Measurements from ENCODE around the gene MICALL2.
"Not testable (repeated sequence)": the region's sequence is repeated elsewhere in the genome, so short reads cannot be mapped to it uniquely, and the experiment has no call there.

The MICALL2 gene

DNA sequence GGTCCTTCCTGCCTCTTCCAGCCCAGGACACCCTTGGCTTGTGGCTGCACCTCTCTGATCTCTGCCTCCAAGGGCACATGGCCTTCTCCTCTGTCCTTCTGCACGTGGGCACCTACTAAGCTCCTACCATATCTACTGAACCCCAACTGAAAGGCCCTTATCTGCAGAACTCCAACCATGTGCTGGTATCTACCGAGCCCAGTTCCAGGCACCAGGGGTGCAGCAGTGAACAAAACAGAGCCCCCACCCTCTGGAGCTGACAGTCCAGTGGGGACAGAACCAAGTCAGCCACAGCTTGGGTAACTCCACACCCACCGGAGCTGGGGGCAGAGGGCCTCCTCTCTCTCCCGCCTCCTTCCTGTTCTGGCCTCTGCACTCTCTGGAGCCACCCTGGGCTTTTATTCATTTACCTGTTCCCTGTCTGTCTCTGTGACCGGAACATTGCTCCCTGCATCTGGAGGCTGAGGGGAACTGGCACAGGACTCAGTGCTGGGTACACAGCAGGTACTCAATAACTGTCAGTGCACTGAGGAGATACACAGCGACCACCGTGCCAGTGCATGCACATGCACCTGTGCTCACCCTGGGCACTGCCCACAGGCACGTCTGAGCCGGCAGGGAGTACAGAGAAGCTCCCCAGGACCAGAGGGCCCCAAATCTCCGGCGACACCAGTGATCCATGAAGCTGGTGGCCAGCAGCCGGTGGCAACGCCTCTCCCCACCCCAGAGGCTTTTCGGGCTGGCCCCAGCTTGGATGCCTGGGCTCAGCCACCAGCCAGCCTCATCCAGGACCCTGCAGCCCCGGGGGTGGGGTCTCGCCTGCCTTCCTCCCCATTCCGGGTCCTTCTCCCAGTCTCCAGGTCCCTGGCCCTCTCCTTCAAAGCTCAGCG is 2.0 kb downstream of the MICALL2 start:
- Mint-ChIP-seq H3K4me1 (ENCODE audit: low read depth in 2 of 2) (peaks cover 15 to 17% of the 10 kb centered on the region in 2 donors), H3K36me3 (ENCODE audit: insufficient read depth) (no peaks in the 10 kb centered on the region), H3K4me3 (peak overlapping the region in 1 of 2 donors; percentile 15), H3K27me3 (no peaks in the 10 kb centered on the region), H3K9me3 (no peaks in the 10 kb centered on the region), H3K27ac (no peak overlapping the region)
- DNase-seq (no peak), ATAC-seq (replicated peaks) (no peak)

DNA sequence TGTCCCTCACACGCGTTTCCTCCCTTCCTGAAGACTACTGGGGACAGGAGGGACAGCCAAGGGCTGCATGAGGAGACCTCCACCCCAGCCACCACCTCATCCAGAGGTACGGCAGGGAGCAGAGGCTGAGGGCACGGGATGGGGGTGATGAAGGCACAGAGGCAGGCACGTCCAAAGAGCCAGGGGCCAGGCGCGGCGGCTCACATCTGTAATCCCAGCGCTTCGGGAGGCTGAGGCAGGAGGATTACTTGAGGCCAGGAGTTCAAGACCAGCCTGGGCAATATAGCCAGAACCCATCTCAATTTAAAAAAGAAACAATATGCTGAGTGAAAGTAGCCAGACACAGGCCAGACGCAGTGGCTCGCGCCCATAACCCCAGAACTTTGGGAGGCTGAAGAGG is 3.3 kb downstream of the MICALL2 start:
- ATAC-seq (replicated peaks) (no peak), DNase-seq (no peak)
- Mint-ChIP-seq H3K4me3 (no peak overlapping the region), H3K36me3 (ENCODE audit: insufficient read depth) (no peaks in the 10 kb centered on the region), H3K4me1 (ENCODE audit: low read depth in 2 of 2) (peaks cover 5 to 16% of the 10 kb centered on the region in 2 donors), H3K9me3 (no peaks in the 10 kb centered on the region), H3K27ac (peak overlapping the region in 1 of 2 donors; percentile 38), H3K27me3 (no peaks in the 10 kb centered on the region)

DNA sequence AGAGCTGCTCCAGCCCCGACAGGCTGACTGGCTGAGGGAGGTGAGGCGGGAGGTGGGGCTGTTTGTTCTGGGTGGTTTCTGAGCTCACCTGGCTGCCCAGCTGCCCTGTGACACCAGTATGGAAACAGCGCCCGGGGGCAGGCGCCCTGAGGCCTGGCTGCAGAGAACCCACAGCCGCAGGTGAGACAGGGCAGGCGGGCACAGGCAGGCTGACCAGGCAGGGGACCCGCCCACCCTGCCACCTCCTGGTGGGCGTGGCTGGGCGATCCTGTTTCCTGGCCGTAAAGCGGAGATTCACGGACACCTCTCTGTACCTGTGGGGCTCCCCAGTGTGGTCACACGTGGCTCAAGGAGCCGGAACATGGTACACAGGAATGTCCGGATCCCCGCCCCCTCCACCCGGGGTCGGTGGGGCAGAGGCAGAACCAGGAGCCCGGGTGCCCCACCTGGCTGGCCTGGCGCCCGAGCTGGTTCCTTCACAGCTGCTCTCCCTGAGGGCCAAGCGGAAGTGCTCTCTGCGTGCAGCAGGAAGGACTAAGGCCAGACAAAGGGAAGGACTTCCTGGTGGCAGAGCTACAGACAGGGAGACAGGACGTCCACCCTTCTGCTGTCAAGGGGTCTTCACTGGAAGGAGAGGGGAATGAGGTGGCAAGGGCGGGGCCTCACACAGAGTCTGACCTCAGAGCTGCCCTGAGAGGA is 3.9 kb downstream of the MICALL2 start:
- ATAC-seq (replicated peaks), result no peak
- peaks cover 2 to 12% of the 10 kb centered on the region in 2 donors for H3K4me1 Mint-ChIP-seq (ENCODE audit: low read depth in 2 of 2)
- no peak overlapping the region for H3K4me3 Mint-ChIP-seq
- H3K36me3 Mint-ChIP-seq (ENCODE audit: insufficient read depth), result no peaks in the 10 kb centered on the region
- H3K9me3 Mint-ChIP-seq, result no peaks in the 10 kb centered on the region
- H3K27ac Mint-ChIP-seq, result peak overlapping the region in 1 of 2 donors; percentile 38
- DNase-seq, result no peak
- no peaks in the 10 kb centered on the region for H3K27me3 Mint-ChIP-seq

DNA sequence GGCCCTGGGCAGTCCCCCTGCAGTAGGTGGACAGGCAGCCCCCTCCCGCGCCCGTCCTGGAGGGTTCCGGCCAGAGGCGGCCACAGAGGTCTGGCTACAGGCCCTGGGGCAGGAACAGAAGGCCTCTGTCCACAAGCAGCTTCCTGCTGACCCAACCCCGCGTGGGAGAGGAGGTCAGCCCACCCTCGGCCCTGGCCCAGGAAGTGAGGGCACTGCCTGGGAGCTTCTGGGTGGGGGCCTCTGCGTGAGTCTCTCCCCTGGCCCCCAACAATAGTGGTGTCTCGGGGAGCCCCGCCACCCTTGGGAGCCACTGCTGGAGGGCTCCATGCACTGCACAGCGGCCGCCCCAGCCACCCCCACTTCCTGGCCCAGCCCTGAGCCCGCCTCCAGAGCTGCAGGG is 4.7 kb downstream of the MICALL2 start:
- Mint-ChIP-seq H3K36me3 (ENCODE audit: insufficient read depth) (no peaks in the 10 kb centered on the region), H3K4me3 (no peak overlapping the region), H3K27me3 (no peaks in the 10 kb centered on the region), H3K4me1 (ENCODE audit: low read depth in 2 of 2) (peaks cover 0 to 7% of the 10 kb centered on the region in 2 donors), H3K27ac (no peak overlapping the region), H3K9me3 (no peaks in the 10 kb centered on the region)
- DNase-seq (no peak), ATAC-seq (replicated peaks) (no peak)

DNA sequence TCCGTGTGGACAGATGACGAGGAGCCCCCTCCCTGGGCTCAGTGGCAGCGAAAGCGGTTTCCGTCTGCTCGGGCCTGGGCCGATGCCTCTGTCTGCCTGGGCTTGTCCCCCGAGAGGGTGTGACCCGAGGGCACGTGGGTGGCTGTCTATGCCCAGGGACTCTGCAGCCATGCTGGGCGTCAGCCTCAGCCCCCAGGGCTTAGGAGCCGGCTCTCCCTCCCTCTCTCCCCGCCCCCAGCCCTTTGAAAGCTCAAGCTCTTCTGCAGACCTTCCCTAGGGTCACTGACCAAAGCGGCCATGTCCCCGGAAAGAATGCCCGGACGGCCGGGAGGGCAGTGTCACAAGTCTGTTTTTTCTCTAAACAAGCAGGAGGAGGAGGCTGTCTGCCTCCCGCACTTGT is 7.1 kb downstream of the MICALL2 start:
- Mint-ChIP-seq H3K27ac (no peak overlapping the region), H3K4me1 (ENCODE audit: low read depth in 2 of 2) (no peaks in the 10 kb centered on the region), H3K4me3 (no peak overlapping the region), H3K36me3 (ENCODE audit: insufficient read depth) (no peaks in the 10 kb centered on the region), H3K27me3 (no peaks in the 10 kb centered on the region), H3K9me3 (no peaks in the 10 kb centered on the region)
- ATAC-seq (replicated peaks) (no peak), DNase-seq (no peak)

DNA sequence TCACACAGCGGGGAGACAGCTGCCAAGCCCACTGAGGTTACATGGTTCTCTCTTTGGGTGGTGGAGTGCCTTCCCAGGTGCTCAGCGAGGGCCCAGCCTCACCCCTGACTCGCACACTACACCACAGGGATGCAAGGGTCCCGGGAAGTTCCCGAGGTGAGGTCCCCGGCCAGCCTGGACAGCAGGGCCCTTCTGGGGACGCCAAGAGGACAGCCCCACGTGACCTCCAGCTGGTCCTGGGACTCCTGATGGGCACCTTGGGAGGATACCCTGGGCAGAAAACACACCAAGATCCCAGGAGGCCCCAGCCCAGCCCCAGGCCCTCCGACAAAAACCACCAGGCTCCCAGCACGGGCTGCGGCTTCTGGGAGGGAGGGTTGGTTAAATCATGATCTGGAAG is 8.3 kb downstream of the MICALL2 start:
- ATAC-seq (replicated peaks), result no peak

DNA sequence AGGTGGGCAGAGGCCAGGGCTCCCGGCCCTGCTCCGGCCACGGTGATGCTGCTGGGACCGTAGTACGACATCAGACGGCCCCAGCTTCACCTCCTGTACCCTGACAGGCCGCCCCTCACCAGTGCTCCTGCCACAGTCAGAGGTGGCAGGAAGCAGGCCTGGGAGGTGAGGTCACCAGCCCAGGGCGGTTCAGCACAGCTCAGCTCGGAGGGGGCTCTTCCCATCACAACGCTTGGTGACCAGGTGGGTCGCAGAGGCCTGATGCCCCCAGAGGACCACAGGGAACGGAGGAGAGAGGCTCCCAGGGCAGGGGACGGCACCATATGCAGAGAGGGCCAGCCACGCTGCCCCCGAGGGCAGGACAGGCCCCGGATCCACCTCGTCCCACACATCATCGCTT is 8.8 kb downstream of the MICALL2 start:
- Mint-ChIP-seq H3K27ac (no peak overlapping the region), H3K36me3 (ENCODE audit: insufficient read depth) (no peaks in the 10 kb centered on the region), H3K27me3 (no peaks in the 10 kb centered on the region), H3K9me3 (no peaks in the 10 kb centered on the region), H3K4me1 (ENCODE audit: low read depth in 2 of 2) (no peaks in the 10 kb centered on the region), H3K4me3 (no peak overlapping the region)
- ATAC-seq (replicated peaks) (no peak), DNase-seq (no peak)

More for the DNA sequence above, 8.3 kb downstream of the MICALL2 start:
- no peak for DNase-seq
- H3K27ac Mint-ChIP-seq, result no peak overlapping the region
- no peaks in the 10 kb centered on the region for H3K27me3 Mint-ChIP-seq
- no peaks in the 10 kb centered on the region for H3K9me3 Mint-ChIP-seq
- no peaks in the 10 kb centered on the region for H3K36me3 Mint-ChIP-seq (ENCODE audit: insufficient read depth)
- H3K4me3 Mint-ChIP-seq, result no peak overlapping the region
- no peaks in the 10 kb centered on the region for H3K4me1 Mint-ChIP-seq (ENCODE audit: low read depth in 2 of 2)

DNA sequence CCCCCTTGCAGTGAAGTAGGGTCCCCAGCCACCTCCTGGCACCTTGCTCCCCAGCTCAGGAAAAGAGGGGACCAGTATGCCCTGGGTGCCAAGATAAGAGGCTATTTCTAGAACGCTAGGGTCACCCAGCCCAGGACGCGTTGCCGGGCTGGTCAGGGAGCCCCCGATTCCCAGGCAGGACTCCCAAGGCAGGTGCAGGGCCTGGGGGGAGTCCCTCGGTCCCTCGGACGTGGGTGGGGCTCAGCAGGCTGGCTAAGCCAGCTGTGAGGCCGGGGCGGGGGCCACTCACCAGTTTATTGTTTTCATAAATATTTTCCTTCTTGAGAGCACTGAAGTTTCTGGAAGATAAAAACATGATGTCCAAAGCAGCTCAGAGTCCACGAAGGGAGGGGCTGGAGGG is 9.3 kb downstream of the MICALL2 start:
- Mint-ChIP-seq H3K4me1 (ENCODE audit: low read depth in 2 of 2) (no peaks in the 10 kb centered on the region), H3K4me3 (no peak overlapping the region), H3K9me3 (no peaks in the 10 kb centered on the region), H3K27ac (no peak overlapping the region), H3K27me3 (no peaks in the 10 kb centered on the region), H3K36me3 (ENCODE audit: insufficient read depth) (no peaks in the 10 kb centered on the region)
- no peak for ATAC-seq (replicated peaks)
- no peak for DNase-seq

DNA sequence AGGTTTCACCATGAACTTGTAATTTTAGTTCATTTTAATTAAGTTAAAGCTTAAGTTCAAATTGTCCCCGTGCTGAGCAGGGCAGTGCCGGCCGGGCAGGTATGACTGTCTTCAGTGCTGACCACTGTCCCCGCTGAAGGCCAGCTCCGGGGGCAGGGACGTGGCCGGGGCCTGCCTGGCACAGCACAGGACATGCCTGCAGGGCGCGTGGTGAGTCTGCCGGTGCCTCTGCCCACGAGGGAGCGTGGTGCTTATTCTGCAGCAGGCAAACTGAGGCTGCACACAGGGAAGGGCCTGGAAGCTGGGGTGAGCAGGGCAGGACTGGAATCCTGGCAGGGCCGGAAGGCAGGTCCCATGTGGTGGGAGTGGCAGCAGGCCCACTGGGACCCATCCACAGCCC is 9.8 kb downstream of the MICALL2 start:
- Mint-ChIP-seq H3K36me3 (ENCODE audit: insufficient read depth) (no peaks in the 10 kb centered on the region), H3K4me3 (no peak overlapping the region), H3K27ac (no peak overlapping the region), H3K4me1 (ENCODE audit: low read depth in 2 of 2) (no peaks in the 10 kb centered on the region), H3K27me3 (no peaks in the 10 kb centered on the region), H3K9me3 (no peaks in the 10 kb centered on the region)
- DNase-seq (no peak), ATAC-seq (replicated peaks) (no peak)

DNA sequence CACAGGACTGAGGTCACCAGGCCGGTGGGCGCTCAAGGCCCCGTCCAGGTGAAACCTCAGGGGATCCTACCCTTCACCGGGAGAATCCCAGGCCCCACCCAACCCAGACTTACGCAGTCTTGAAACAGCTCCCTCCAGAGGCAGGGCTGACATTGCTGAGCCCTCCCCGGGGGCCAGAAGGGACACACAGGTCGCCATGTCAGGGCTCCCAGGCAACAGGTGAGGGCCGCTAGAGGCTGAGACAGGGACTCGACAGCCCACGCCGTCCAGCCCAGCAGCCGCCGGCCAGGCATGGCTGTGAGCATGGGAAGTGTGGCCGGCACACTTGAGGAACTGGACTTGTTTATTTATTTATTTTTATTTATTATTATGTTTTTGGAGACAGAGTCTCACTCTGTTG is 10.3 kb downstream of the MICALL2 start:
- DNase-seq (no peak), ATAC-seq (replicated peaks) (no peak)
- Mint-ChIP-seq H3K4me3 (no peak overlapping the region), H3K27me3 (no peaks in the 10 kb centered on the region), H3K4me1 (ENCODE audit: low read depth in 2 of 2) (no peaks in the 10 kb centered on the region), H3K27ac (no peak overlapping the region), H3K36me3 (ENCODE audit: insufficient read depth) (no peaks in the 10 kb centered on the region), H3K9me3 (no peaks in the 10 kb centered on the region)

DNA sequence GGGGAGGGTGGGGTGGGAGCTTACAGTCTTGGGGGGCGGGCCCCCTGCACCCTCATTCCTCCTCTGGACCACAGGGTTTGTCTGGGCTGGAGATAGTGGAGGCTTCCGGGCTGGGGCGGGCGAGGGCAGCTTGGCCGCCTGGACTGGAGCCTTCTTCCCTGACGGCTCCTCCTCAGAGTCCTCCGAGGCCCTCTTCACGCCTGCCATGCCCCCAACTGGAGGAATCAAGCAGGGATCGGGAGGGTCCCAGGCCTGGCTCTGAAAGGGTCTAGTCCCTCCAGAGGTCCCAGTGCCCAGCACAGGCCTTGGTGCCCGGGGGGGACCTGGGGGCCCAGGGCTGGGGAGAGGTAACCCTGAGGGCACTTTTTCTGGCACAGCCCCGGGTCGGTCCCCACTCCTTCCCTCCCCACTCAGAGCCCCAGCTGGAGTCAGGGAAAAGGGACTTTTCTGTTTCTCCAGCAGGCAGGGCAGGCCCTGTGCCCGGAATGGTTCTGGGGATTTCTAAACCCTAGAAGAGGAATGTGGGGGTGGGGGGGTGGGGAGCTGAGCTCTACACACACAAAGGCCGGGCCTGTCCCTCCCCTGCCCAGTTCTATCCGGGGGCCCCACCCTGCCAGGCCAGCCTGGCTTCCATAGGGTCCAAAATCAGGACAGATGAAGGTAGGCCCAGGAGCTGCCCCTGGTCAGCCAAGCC is 11.6 kb downstream of the MICALL2 start:
- no peaks in the 10 kb centered on the region for H3K9me3 Mint-ChIP-seq
- no peak overlapping the region for H3K27ac Mint-ChIP-seq
- H3K4me1 Mint-ChIP-seq (ENCODE audit: low read depth in 2 of 2), result no peaks in the 10 kb centered on the region
- no peaks in the 10 kb centered on the region for H3K27me3 Mint-ChIP-seq
- H3K4me3 Mint-ChIP-seq, result no peak overlapping the region
- no peaks in the 10 kb centered on the region for H3K36me3 Mint-ChIP-seq (ENCODE audit: insufficient read depth)
- DNase-seq (no peak), ATAC-seq (replicated peaks) (no peak)

DNA sequence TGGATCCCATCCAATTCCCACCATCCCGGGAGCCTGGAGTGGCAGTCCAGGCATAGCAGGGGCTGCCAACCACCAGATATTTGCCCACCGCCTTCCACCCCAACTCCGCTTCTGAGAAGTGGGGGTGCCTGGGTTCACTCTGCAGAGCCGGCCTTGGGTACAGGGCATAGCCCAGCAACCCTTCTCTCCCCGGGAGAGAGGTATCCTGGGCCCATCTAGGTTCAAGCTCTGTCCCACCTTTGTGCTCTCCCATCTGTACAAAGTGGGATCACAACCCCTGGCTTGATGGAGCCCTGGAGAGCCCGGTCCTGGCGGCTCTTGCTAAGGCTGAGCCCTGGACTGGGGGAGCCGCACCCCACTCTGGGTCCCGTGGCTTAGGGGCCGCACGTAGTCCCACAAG is 12.2 kb downstream of the MICALL2 start:
- DNase-seq (no peak), ATAC-seq (replicated peaks) (no peak)
- Mint-ChIP-seq H3K27ac (no peak overlapping the region), H3K4me3 (no peak overlapping the region), H3K4me1 (ENCODE audit: low read depth in 2 of 2) (no peaks in the 10 kb centered on the region), H3K36me3 (ENCODE audit: insufficient read depth) (no peaks in the 10 kb centered on the region), H3K27me3 (no peaks in the 10 kb centered on the region), H3K9me3 (no peaks in the 10 kb centered on the region)

DNA sequence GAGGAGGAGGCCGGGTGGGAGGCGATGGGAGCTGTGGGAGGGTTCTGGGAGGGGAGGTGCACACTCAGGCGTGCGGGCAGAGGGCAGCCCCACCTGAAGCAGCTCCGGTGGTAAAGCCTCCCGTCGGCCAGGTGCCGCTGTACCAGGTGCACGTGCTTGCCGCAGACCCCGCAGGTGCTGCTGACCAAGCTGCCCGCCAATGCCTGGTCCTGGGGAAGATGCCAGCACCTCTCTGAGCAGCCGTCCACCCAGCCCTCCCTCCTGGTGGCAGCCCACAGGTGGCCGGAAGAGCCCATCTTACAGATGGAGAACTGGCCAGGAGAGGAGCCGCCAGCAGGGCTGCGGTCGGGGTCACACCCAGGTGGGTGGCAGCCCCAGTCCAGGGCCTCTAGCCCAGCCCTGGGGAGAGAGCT is 12.6 kb downstream of the MICALL2 start:
- no peaks in the 10 kb centered on the region for H3K9me3 Mint-ChIP-seq
- no peak overlapping the region for H3K27ac Mint-ChIP-seq
- DNase-seq (no peak), ATAC-seq (replicated peaks) (no peak)
- H3K4me1 Mint-ChIP-seq (ENCODE audit: low read depth in 2 of 2), result no peaks in the 10 kb centered on the region
- H3K36me3 Mint-ChIP-seq (ENCODE audit: insufficient read depth), result no peaks in the 10 kb centered on the region
- H3K4me3 Mint-ChIP-seq, result no peak overlapping the region
- no peaks in the 10 kb centered on the region for H3K27me3 Mint-ChIP-seq

DNA sequence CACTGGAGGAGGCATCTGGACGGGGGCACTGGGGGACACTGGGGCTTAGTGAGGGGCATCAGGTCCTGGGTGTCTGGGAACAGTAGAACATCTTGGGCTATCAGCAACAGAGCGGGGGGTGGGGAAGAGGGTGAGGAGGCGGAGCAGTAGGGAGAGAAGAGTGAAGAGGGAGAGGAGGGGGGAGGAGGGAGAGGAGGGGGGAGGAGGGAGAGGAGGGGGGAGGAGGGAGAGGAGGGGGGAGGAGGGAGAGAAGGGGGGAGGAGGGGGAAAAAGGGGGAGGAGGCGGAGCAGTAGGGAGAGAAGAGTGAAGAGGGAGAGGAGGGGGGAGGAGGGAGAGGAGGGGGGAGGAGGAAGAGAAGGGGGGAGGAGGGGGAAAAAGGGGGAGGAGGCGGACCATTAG is 13.2 kb downstream of the MICALL2 start:
- not testable (repeated sequence) for ATAC-seq (replicated peaks); DNase-seq

More for the DNA sequence above, 13.2 kb downstream of the MICALL2 start:
- H3K36me3 Mint-ChIP-seq (ENCODE audit: insufficient read depth); H3K4me1 Mint-ChIP-seq (ENCODE audit: low read depth in 2 of 2); H3K27me3 Mint-ChIP-seq; H3K4me3 Mint-ChIP-seq; H3K9me3 Mint-ChIP-seq: not testable (repeated sequence)
- H3K27ac Mint-ChIP-seq, result peak overlapping the region; percentile 49 to 51
